H9 (cell line): Measurements from ENCODE around the gene NSUN5. TPM values are rescaled to one million over a fixed set of nuclear protein-coding genes. Genes with fewer than 3 reads are reported as not detected.
"Not testable (repeated sequence)": the region's sequence is repeated elsewhere in the genome, so short reads cannot be mapped to it uniquely, and the experiment has no call there.

Experiments used
- DNase-seq: peaks from one replicate; pipeline ENCODE4 v3.0.0-alpha.2; 2017
- H2AFZ ChIP-seq: one replicate; pipeline ENCODE4 v1.6.1; 2013; ENCODE audit warnings: mild to moderate bottlenecking, low read length, control low read depth, moderate library complexity
- H2AK5ac ChIP-seq: 2 replicates; pipeline ENCODE4 v1.6.1; 2013; ENCODE audit warnings: low read length, control low read depth, mixed read lengths; ENCODE audit not compliant: insufficient read length
- H2BK120ac ChIP-seq: one replicate; pipeline ENCODE4 v1.6.1; 2013; ENCODE audit warnings: low read depth, mild to moderate bottlenecking, low read length, control low read depth, inconsistent platforms; ENCODE audit not compliant: poor library complexity, severe bottlenecking
- H2BK12ac ChIP-seq: 2 replicates; pipeline ENCODE4 v1.6.1; 2013; ENCODE audit warnings: low read length, control low read depth, mixed read lengths, low read depth; ENCODE audit not compliant: insufficient read length
- H2BK15ac ChIP-seq: 2 replicates; pipeline ENCODE4 v1.6.1; 2013; ENCODE audit warnings: low read depth, low read length, control low read depth
- H2BK20ac ChIP-seq: one replicate; pipeline ENCODE4 v1.6.1; 2013; ENCODE audit warnings: low read depth, mild to moderate bottlenecking, low read length, control low read depth, inconsistent platforms; ENCODE audit not compliant: poor library complexity, severe bottlenecking
- H2BK5ac ChIP-seq: 2 replicates; pipeline ENCODE4 v1.6.1; 2013; ENCODE audit warnings: low read length, control low read depth, mixed read lengths; ENCODE audit not compliant: insufficient read length
- H3K14ac ChIP-seq: 2 replicates; pipeline ENCODE4 v1.6.1; 2013; ENCODE audit warnings: low read length, control low read depth; ENCODE audit not compliant: insufficient read depth
- H3K18ac ChIP-seq: 2 replicates; pipeline ENCODE4 v1.6.1; 2013; ENCODE audit warnings: low read depth, mild to moderate bottlenecking, mixed read lengths, low read length, control low read depth; ENCODE audit not compliant: insufficient read length
- H3K23ac ChIP-seq: 2 replicates; pipeline ENCODE4 v1.6.1; 2013; ENCODE audit warnings: low read length, control low read depth, mixed read lengths, low read depth; ENCODE audit not compliant: insufficient read length
- H3K23me2 ChIP-seq: 2 replicates; pipeline ENCODE4 v1.6.1; 2013; ENCODE audit warnings: low read depth, mild to moderate bottlenecking, mixed read lengths, low read length, control low read depth; ENCODE audit not compliant: insufficient read length, poor library complexity, severe bottlenecking
- H3K27ac ChIP-seq: 2 replicates; pipeline ENCODE4 v1.5.1; 2013; ENCODE audit warnings: low read length, control low read depth, mixed read lengths, low read depth; ENCODE audit not compliant: insufficient read length
- H3K27me3 ChIP-seq: 2 replicates; pipeline ENCODE4 v1.6.1; 2013; ENCODE audit warnings: low read length, control low read depth, inconsistent platforms; ENCODE audit not compliant: insufficient read depth
- H3K4ac ChIP-seq: 2 replicates; pipeline ENCODE4 v1.6.1; 2013; ENCODE audit warnings: low read depth, mild to moderate bottlenecking, control low read depth, inconsistent platforms, low read length, moderate library complexity
- H3K4me1 ChIP-seq: 2 replicates; pipeline ENCODE4 v1.6.1; 2013; ENCODE audit warnings: low read length, control low read depth, inconsistent platforms; ENCODE audit not compliant: insufficient read depth
- H3K4me2 ChIP-seq: 2 replicates; pipeline ENCODE4 v1.6.1; 2013; ENCODE audit warnings: low read length, control low read depth, mixed read lengths; ENCODE audit not compliant: insufficient read length, insufficient read depth
- H3K56ac ChIP-seq: 2 replicates; pipeline ENCODE4 v1.6.1; 2013; ENCODE audit warnings: low read depth, mild to moderate bottlenecking, mixed read lengths, low read length, control low read depth; ENCODE audit not compliant: insufficient read length
- H3K79me1 ChIP-seq: 2 replicates; pipeline ENCODE4 v1.6.1; 2013; ENCODE audit warnings: low read depth, mild to moderate bottlenecking, moderate library complexity, low read length, control low read depth, inconsistent platforms; ENCODE audit not compliant: insufficient read depth, poor library complexity, severe bottlenecking
- H3K79me2 ChIP-seq: 2 replicates; pipeline ENCODE4 v1.6.1; 2013; ENCODE audit warnings: low read length, control low read depth, inconsistent platforms; ENCODE audit not compliant: insufficient read depth
- H3K9ac ChIP-seq: 2 replicates; pipeline ENCODE4 v1.6.1; 2013; ENCODE audit warnings: low read length, control low read depth, mixed read lengths; ENCODE audit not compliant: insufficient read length; ENCODE audit errors: extremely low read depth
- H3K9me3 ChIP-seq: one replicate; pipeline ENCODE4 v1.6.1; 2013; ENCODE audit warnings: low read depth, low read length, inconsistent platforms; ENCODE audit not compliant: control insufficient read depth
- H3T11ph ChIP-seq: one replicate; pipeline ENCODE4 v1.6.1; 2013; ENCODE audit warnings: mild to moderate bottlenecking, low read length, control low read depth, inconsistent platforms
- H4K20me1 ChIP-seq: one replicate; pipeline ENCODE4 v1.6.1; 2013; ENCODE audit not compliant: control insufficient read depth, insufficient read length, insufficient read depth
- H4K5ac ChIP-seq: 2 replicates; pipeline ENCODE4 v1.6.1; 2013; ENCODE audit warnings: low read depth, mild to moderate bottlenecking, mixed read lengths, low read length, control low read depth; ENCODE audit not compliant: insufficient read length
- H4K8ac ChIP-seq: replicated peaks from 2 replicates; pipeline ENCODE4 v1.6.1; 2013; ENCODE audit warnings: low read length, control low read depth, mixed read lengths, low read depth; ENCODE audit not compliant: insufficient read length
- H4K91ac ChIP-seq: 2 replicates; pipeline ENCODE4 v1.6.1; 2013; ENCODE audit warnings: low read depth, mild to moderate bottlenecking, moderate library complexity, mixed read lengths, low read length, control low read depth; ENCODE audit not compliant: insufficient read length
- H3K27ac Mint-ChIP-seq, 3 experiments: 2 replicates in 2 of 3; 3 replicates in 1 of 3; pipeline ENCODE4 v1.8.0; 2020 to 2021; ENCODE audit warnings: mixed read lengths in 3 of 3, mild to moderate bottlenecking in 1 of 3, moderate library complexity in 1 of 3
- H3K27me3 Mint-ChIP-seq: 2 replicates; pipeline ENCODE4 v1.8.0; 2021; ENCODE audit warnings: low read depth, mild to moderate bottlenecking, moderate library complexity, mixed read lengths
- H3K36me3 Mint-ChIP-seq, 3 experiments: 2 replicates in 2 of 3; 3 replicates in 1 of 3; pipeline ENCODE4 v1.8.0; 2020 to 2021; ENCODE audit warnings: low read depth in 3 of 3, mixed read lengths in 3 of 3; ENCODE audit not compliant: insufficient read depth in 1 of 3
- H3K4me1 Mint-ChIP-seq, 2 experiments: 2 replicates each; pipeline ENCODE4 v1.8.0; 2020; ENCODE audit warnings: mixed read lengths in 2 of 2
- H3K4me3 Mint-ChIP-seq, 2 experiments: 2 replicates in 1 of 2; 3 replicates in 1 of 2; pipeline ENCODE4 v1.8.0; 2020 to 2021; ENCODE audit warnings: mild to moderate bottlenecking in 2 of 2, mixed read lengths in 2 of 2, moderate library complexity in 1 of 2
- H3K9me3 Mint-ChIP-seq, 2 experiments: 2 replicates in 1 of 2; 3 replicates in 1 of 2; pipeline ENCODE4 v1.8.0; 2020; ENCODE audit warnings: mild to moderate bottlenecking in 2 of 2, mixed read lengths in 2 of 2, moderate library complexity in 1 of 2
- CTCF ChIP-seq: fragments of 200-600 bp; sonication (generic); conservative IDR thresholded peaks from 3 replicates; pipeline ENCODE4 v1.8.0; 2021; ENCODE audit warnings: antibody characterized with exemption, mild to moderate bottlenecking
- WGBS: extraction: QIAGEN DNeasy Blood & Tissue Kit; methylation state at CpG from one replicate; pipeline ENCODE4 v1.1.7; 2013; ENCODE audit warnings: missing lambda C conversion rate, low lambda C conversion rate, mixed read lengths; ENCODE audit not compliant: insufficient read length; ENCODE audit errors: extremely low coverage; 5-methylcytosine and 5-hydroxymethylcytosine counted together
- total RNA-seq: library from RNA; stranded (reverse); gene quantifications from 2 replicates; pipeline ENCODE4 v1.2.1, GENCODE V29; 2021

Gene NSUN5
- total RNA-seq, 1 experiment from 2014 or later: 64.2 TPM

- Histone ChIP-seq H3K27ac (no peak overlapping the region), H2AFZ (no peak overlapping the region), H2BK15ac (no peak overlapping the region), H4K91ac (no peak overlapping the region), H3K9ac (no peak overlapping the region), H3K56ac (no peak overlapping the region), H3K23me2 (no peaks in the 10 kb centered on the region), H2BK120ac (no peak overlapping the region), H3K4ac (no peak overlapping the region), H3T11ph (no peak overlapping the region), H2BK20ac (no peak overlapping the region), H3K18ac (no peak overlapping the region), H3K9me3 (no peaks in the 10 kb centered on the region), H3K27me3 (no peaks in the 10 kb centered on the region), H4K5ac (no peak overlapping the region), H3K14ac (no peak overlapping the region), H4K8ac (no peak overlapping the region), H3K4me1 (no peaks in the 10 kb centered on the region; the same call in 1 of the 2 replicates), H3K79me2 (peaks cover 2% of the 10 kb centered on the region; the same call in 1 of the 2 replicates), H3K23ac (no peak overlapping the region), H2AK5ac (no peak overlapping the region), H4K20me1 (no peaks in the 10 kb centered on the region), H2BK12ac (no peak overlapping the region), H2BK5ac (no peak overlapping the region), H3K79me1 (peaks cover 3% of the 10 kb centered on the region), H3K4me2 (peak overlapping the region; percentile 80)
- Mint-ChIP-seq H3K4me3 (peak overlapping the region; percentile 87 to 96), H3K27ac (peak overlapping the region in 2 of 3 experiments; percentile 11 to 80; a peak in 2 of 7 replicates), H3K36me3 (peaks cover 18 to 44% (median 43%) of the 10 kb centered on the region in 3 experiments; a peak in 6 of 7 replicates), H3K27me3 (peaks cover 17% of the 10 kb centered on the region), H3K4me1 (peaks cover 11 to 13% of the 10 kb centered on the region in 2 experiments), H3K9me3 (peaks cover 2 to 4% of the 10 kb centered on the region in 2 experiments; a peak in 2 of 5 replicates)
- TF ChIP-seq CTCF: no peak
- no peak for DNase-seq
- WGBS: no CpG with 5 or more reads among the region's 13 CpGs
These were observed 1.2 kb downstream of the NSUN5 start for GRCh38 chr7:73307436-73307835.

GRCh38 chr7:73304612-73305387 lies 3.8 kb downstream of the NSUN5 start:
- H3K27me3 Mint-ChIP-seq, H3K18ac ChIP-seq, H2BK12ac ChIP-seq, H2AFZ ChIP-seq, H3T11ph ChIP-seq, H4K91ac ChIP-seq, DNase-seq, H2BK120ac ChIP-seq, H3K4me1 ChIP-seq, H3K14ac ChIP-seq, H3K79me2 ChIP-seq, H2BK15ac ChIP-seq, H3K9ac ChIP-seq, H4K20me1 ChIP-seq, H3K79me1 ChIP-seq, H3K23ac ChIP-seq, H3K23me2 ChIP-seq, H3K4me2 ChIP-seq, H4K5ac ChIP-seq, H3K4ac ChIP-seq, H3K56ac ChIP-seq, H2BK5ac ChIP-seq, H2BK20ac ChIP-seq, H3K9me3 Mint-ChIP-seq, H3K27ac ChIP-seq, H3K27me3 ChIP-seq, H3K4me3 Mint-ChIP-seq, H3K27ac Mint-ChIP-seq, H4K8ac ChIP-seq, H3K9me3 ChIP-seq, H2AK5ac ChIP-seq: not testable (repeated sequence)
- peaks cover 11 to 13% of the 10 kb centered on the region in 2 experiments for H3K4me1 Mint-ChIP-seq
- whole genome bisulfite sequencing: no CpG with 5 or more reads among the region's 15 CpGs
- peaks cover 18 to 44% (median 43%) of the 10 kb centered on the region in 3 experiments; a peak in 6 of 7 replicates for H3K36me3 Mint-ChIP-seq
